ENCODE data around the gene PERCC1.

- TF ChIP-seq CTCF (IDR thresholded peaks at IDR 0.05) (peak in 1 of 3 experiments; percentile 17), POLR2A (IDR thresholded peaks at IDR 0.05) (no peak)
These were observed 22.6 kb upstream of the PERCC1 start for GRCh38 chr16:1408171-1408837.

All from vagina (tissue), 2 donors.